Measurements from ENCODE around the gene KCNQ1.

The KCNQ1 gene

GRCh38 chr11:2409611-2410468 lies 35.0 kb upstream of the KCNQ1 start:
- DNase-seq (ENCODE audit: low read depth, low spot score): no peak

DNA sequence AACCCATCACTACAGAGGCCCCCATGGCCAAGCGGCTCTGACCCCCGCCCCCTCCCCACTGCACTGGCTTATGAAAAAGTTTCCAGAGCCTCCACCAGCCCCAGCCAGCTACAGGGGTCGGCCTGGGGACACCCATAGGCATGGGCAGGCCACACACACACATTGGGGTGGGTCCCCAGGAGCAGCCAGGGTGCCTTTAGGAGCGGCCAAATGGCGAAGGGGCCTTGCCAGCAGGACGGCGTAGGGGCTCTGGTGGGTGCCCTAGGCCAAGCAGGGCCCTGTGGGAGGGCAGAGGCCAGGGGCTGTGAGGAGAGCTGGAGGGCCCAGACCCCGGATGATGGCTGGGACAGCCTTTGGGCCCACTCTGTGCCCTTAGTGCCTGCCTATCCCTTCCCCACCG lies 34.2 kb upstream of the KCNQ1 start:
- no peak for DNase-seq (ENCODE audit: low read depth, low spot score)

DNA sequence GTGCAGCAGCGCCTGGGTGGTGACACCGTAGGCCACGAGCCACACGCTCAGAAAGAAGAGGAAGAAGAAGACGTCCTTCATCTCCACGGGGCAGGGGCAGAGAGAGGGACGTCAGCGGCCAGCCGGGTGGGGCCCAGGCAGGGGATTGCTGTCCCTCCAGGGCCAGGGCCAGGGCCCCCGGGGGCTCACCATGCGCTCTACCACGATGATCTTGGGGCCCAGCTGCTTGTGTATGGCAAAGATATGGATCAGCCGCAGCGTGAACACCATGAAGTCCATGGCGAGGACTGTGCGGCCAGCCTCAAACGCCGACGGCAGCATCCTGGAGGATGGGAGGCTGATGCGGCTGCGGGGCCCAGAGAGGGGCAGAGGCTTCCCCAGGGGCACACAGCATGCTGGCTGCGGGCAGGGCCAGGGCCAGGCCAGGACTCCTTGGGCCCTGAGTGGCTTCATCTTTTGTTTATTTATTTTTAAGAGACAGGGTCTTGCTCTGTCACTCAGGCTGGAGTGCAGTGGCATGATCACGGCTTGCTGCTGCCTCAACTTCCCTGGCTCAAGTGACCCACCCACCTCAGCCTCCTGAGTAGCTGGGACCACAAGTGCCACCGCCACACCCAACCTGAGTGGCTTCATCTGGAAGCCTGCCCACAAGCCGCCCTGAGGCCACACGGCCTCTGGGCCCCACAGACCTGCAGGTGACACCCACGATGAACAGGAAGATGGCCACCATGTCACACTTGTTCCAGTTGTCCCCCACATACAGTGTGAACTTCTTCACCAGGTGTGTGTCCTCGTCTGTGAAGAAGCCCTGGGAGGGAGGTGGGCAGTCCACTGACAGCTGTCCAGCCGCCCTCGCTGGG lies 33.1 kb upstream of the KCNQ1 start:
- DNase-seq (ENCODE audit: low read depth, low spot score): no peak

DNA sequence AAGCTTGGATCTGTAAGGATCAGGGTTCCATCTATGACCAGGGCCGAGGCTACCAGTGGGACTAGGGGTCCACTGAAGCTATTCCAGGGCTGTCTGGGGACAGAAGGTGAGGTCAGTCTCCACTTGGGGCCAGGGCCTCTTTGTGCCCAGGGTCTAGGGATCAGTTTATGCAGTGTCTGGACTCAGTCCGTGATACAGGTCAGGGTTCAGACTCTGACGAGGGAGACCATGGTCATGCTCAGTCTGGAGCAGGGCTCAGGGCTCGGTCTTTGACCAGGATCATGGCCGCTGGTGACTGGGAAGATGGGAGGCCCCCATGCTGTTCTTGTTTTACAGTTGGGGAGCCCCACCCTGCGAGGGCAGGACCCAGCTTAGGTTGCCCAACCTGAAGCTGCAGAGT lies 32.5 kb upstream of the KCNQ1 start:
- no peak for DNase-seq (ENCODE audit: low read depth, low spot score)

- no peak for DNase-seq (ENCODE audit: low read depth, low spot score)
These were observed 30.8 kb upstream of the KCNQ1 start for GRCh38 chr11:2413742-2414579.

DNA sequence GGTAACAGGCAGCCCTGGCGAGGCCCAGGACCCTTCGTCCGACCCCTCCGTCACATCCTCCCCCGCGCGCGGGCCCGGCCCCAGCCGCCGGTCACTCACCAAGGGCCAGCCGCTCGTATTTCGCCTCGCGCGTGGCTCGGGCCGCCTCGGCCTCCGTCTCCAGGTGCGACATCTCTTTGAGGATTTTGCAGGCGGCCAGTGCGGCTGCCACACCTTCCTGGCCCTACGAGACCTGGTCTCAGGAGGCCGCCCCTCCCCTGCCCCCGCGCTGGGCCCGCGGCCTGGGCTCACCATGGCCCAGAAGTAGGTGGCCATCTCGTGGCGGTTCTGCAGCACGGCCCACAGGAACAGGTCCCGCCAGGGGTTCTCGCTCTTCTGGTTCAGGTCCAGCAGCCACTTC lies 30.2 kb upstream of the KCNQ1 start:
- no peak for DNase-seq (ENCODE audit: low read depth, low spot score)

GRCh38 chr11:2415171-2415570 lies 29.6 kb upstream of the KCNQ1 start:
- no peak for DNase-seq (ENCODE audit: low read depth, low spot score)

DNA sequence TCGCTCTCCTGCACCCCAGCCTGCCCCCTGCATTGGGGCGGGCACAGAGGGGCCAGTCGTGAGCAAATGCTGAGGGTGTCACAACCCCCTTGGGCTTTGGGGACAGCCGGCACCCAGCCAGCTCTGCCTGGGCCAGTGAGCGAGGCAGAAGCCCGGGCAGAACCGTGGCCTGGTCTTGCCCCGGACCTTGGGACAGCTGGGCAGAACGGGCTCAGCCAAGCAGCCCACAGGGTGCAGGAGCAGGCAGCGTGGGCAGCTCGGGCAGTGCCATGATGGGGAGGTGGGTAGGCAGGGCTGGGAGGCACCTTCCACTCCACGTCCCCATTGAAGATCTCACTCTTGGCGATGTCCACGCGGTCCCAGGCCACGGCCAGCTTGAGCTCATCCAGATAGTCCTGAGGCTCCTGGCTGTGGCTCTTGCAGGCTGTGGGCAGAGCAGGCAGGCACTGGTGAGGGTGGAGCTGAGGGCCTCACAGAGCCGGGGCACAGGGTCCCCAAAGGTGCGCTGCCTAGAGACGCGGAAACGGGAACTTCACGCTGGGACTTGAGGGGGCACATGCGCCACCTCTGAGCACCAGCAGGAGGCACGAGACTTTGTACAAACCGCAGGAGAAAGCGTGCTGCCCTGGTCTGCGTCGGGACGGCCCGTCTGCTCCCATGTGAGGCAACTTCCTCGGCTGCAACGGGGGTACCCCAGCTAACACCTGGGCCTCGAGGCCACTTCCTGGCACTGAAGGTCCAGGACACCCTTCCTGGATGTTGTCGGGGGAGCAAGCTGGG lies 29.0 kb upstream of the KCNQ1 start:
- DNase-seq (ENCODE audit: low read depth, low spot score): no peak

DNA sequence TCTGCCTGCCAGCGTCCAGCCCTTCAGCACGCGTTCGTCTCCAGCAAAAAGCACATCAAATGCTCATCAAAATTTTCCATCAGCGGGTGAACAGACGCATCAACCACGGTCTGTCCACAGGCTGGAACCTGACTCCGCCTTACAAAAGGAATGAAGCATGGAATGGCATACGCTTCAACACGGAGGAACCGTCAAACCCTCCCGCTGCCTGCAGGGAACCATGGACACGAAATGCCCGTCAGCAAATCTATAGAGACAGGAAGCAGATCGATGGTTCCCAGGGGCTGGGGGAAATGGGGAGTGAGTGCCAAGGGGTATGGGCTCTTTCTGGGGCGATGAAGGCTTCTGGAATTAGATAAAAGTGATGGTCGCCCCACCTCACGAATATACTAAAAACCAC lies 28.0 kb upstream of the KCNQ1 start:
- no peak for DNase-seq (ENCODE audit: low read depth, low spot score)

DNA sequence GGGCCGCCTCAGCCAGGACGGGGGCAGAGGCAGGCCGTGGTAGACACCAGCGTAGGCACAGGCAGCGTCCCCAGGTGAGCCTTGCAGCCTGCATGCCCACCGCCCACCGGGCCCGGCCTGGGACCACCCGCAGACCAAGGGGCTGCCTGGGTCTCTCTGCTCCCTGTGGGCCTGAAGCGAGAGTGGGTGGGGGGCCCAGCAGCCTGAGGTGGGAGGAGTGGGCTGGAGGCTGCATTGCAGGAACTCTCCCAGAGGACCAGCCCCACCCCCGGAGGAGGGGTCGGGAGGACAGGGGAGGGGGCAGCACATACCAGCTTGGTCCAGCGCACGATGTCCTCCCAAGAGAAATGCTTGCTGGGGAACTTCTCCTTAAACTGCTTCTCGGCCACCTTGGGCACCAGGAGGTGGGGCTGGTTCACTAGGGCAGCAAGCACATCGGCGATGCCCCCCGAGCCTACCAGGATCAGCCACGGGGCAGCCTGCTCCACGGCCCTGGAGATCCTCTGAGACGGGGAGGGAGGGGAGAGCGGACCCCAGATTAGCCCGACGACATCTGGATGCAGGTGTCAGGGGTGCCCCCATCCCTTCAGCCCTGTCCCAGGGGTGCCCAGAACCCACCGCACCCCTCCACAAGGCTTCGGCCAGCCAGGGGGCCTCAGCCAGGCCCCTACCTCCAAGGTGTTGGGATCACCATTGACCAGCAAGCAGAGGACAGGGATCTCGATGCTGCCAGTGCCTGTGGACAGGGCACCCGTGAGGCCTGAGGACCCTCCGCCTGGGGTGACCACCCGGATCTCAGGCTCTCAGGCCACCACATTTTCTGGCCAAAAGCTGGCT lies 26.7 kb upstream of the KCNQ1 start:
- no peak for DNase-seq (ENCODE audit: low read depth, low spot score)

GRCh38 chr11:2418693-2419360 lies 26.0 kb upstream of the KCNQ1 start:
- DNase-seq (ENCODE audit: low read depth, low spot score): no peak

- DNase-seq (ENCODE audit: low read depth, low spot score): peak; percentile 18
These were observed 24.9 kb upstream of the KCNQ1 start for GRCh38 chr11:2419638-2420501.

DNA sequence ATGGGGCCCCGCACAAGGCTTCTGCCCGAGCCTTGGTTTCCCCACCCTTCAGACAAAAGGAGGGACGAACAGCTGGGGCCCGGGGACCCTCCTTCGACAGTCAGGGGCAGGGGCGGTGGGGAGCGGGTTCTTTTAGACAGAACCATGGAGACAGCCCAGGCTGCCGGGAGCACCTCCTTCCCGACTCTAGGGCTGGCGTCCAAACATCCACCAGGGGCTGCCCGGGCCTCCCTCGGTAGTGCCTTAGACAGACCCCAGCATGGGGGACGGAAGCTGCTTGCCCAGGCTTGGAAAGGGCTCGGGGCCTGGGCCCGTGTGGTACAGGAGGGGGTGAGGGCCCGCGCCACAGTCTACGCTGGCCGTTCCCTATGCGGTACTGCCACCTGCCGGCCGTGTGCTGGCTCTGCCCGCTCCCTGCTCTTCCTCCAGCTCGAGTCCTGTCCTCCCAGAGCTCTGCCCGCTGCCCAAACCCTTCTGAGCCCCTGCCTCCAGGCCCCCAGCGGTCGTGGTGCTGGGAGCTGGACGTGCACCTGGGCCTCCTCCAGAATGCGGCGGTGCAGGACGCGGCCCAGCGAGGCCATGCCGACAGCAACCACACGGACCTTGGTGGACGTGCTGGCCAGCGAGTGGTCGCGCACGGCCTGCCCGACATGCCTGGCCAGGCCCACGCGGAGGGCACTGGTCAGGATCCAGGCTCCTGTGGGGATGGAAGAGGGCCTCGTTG lies 24.1 kb upstream of the KCNQ1 start:
- peak; percentile 49 for DNase-seq (ENCODE audit: low read depth, low spot score)

DNA sequence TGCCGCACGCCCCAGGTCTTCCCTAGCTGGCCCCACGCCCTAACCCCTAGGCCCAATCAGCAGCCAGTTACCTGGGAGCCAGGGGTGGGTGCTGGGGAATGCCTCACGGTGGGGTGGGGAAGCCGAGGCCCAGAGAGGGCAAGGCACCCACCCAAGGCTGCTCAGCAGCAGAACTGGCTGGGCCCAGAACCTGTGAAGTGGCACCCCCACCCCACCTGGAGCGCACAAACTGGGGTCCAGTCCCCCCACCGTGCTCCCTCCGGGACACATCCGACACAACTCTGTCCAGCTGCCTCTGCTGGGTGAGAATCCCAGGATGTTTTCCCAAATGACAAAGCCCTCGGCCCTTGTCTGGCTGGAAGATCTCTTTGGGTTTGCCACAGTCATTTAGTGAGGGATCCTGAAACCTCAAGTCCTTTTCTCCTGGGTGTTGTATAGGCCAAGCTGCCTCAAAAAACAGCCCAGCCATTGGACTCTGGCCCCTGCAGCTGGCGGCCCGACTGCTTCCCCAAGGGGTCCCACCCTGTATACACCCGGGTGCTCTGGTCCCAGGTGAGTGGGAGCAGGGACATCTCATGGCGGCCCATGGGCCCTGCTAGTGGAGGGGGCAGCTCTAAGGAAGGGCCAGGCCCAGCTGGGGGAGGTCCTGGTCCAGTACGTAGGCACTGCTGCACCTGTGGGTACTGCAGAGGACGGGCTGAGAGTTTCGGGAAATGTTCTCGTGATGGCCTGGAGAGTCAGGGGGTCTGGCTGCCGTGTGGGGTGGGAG lies 23.4 kb upstream of the KCNQ1 start:
- DNase-seq (ENCODE audit: low read depth, low spot score): no peak

DNA sequence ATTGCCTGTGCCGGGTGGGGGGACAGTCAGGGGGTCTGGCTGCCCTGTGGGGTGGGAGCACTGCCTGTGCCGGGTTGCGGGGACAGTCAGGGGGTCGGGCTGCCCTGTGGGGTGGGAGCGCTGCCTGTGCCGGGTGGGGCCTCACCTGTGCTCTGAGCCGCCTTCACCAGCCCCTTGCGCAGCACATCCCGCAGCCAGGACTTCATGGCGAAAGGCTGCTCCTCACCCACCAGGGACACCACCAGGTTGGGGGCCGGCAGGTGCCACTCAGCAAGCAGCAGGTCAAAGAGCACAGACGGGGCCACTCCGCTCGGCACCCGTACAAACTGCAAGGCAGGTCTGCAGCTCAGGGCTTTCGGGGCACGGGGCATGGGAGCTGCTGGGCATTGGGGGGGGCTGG lies 22.8 kb upstream of the KCNQ1 start:
- no peak for DNase-seq (ENCODE audit: low read depth, low spot score)

- no peak for DNase-seq (ENCODE audit: low read depth, low spot score)
These were observed 22.2 kb upstream of the KCNQ1 start for GRCh38 chr11:2422461-2423156.

All from activated naive CD8-positive, alpha-beta T cell treated with anti-CD3 and anti-CD28 coated beads, Interleukin-2, amount 50 U/mL, for 16 hours (primary cell).